Stimulated activated CD8-positive, alpha-beta memory T cell treated with anti-CD3 and anti-CD28 coated beads, Interleukin-12 subunit alpha, Interleukin-12 subunit beta, amount 100 ng/mL, for 24 hours (primary cell): ENCODE measurements around the gene POC1B.
A peak's percentile ranks its signal among the peaks of the same experiment; 100 is the strongest.

Experiments
- DNase-seq: peaks from one replicate; pipeline ENCODE4 v3.0.0-alpha.2; 2020; ENCODE audit errors: extremely low read depth

POC1B gene

DNA sequence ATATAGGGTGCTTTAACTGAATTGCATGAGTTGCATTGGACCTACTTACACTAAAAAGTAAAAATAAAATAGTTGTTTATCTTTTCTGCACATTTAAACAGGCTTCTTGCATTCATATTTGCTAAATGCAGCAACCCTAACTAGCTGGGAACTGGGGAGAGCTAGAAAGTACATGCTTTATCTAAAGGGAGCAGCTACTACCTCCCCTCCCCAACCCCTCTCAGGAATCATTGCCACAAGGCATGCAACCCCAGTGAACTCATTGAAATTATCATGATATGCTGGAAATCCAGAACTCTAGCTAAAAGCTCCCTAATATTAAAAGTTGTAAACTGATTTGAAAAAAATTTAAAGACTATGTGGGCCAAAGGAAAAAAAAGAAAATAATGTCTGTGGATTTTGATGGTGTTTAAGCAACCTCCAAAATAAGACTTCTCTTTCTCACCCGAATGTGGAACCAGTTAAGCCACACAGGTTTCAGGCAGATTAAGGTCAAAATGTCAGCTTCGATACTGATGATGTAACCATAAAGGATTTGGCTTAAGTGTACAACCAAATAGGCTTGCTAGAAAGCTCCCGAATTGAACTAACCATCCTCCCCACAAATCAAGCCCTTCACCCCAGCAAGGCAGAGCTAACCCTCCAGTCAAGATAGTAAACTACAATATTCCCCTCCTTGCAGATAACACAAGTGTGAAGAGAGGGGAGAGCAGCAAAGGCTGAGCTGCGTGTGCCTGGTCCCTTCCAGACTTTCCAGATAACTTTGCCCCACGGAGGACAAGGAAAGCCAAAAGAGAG lies 13.8 kb upstream of the POC1B start:
- no peak for DNase-seq

DNA sequence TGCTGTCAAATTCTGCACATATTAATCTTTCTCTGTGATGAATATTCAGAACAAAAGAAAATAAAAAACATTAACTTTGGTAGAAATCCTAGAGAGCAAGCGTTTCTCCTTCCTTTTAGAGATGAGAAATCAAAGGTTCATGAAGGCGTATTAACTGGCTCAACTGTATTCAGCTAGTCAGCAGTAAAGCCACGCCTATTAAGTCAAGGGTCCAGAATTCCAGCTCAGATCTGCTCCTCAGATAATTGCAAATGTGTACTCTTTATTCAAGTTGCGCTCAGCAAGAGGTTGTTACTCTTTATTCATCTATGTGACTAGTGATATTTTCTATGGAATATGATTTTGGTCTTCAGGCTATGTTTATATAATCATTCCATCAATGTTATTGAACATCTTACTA lies 13.1 kb upstream of the POC1B start:
- DNase-seq, result no peak

DNA sequence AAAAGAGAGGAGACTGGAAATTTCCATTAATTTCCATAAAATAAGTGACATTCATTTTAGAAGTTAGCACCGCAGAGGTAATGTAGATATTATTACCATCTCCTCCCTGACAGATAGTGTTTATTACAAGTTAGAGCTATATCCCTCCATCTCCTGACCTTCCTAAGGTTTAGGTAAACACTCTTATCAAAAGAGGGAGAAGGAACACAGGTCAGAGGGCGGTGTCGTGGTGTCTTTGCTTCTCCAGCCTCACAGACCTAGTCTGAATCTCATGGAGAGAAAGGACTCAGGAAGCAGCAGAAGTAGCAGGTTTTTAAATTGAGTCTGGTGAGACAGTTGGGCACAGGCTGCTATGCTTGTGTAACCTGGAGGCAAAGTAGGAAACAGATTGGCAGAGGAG lies 11.5 kb upstream of the POC1B start:
- DNase-seq, result no peak

DNA sequence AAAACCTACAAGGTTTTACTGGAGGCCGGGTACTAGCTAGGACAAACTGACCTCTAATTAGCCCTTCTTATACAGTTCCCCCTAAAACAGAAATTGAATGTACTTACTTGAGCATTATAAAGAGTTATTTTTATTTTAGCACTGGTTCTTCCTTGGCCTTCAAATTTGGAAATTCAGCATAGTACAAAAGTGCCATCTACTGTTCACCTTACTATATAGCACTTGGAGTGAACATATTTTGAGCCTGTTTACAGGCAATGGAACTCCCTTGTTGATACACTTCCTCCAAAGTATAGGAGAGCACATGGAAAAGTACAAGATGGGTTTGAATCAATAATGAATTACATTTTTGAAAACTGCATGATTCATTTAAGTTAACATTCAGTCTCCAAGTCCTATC lies 3.9 kb upstream of the POC1B start:
- DNase-seq, result no peak

DNA sequence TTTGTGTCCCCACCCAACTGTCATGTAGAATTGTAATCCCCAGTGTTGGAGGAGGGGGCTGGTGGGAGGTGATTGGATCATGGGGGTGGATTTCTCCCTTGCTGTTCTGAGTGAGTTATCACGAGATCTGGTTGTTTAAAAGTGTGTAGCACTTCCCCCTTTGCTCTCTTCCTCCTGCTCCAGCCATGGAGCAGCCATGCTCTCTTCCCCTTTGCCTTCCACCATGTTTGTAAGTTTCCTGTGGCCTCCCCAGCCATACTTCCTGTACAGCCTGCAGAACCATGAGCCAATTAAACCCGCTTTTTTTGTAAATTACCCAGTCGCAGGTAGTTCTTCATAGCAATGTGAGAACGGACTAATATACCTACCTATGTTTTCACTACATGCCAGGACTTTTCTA lies 2.6 kb upstream of the POC1B start:
- DNase-seq, result no peak

DNA sequence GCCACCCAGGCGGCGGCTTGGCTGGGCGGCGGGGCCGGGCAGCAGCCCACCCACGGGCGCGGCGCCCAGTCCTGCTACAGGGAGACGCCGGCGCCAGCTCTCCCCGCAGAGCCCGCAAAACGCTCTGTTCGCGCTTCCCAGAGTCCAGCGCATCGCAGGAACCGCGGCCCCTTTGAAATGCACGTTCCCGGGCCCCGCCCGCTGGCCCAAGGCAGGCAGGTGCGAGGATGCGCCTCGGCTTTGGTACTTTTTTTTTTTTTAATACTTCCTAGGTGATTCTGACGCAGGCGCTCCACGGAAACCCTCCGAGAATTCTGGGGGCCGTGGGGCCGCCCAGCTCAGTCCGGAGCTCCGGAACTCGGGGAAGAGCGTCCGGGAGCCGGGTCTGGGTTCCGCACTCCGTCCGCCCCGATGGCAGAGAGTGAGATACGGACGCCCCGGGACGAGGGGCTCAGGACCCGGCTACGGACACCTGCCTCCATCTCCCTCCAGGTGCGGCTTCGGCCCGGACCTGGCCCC lies 483 bp downstream of the POC1B start:
- peak; percentile 8 for DNase-seq

DNA sequence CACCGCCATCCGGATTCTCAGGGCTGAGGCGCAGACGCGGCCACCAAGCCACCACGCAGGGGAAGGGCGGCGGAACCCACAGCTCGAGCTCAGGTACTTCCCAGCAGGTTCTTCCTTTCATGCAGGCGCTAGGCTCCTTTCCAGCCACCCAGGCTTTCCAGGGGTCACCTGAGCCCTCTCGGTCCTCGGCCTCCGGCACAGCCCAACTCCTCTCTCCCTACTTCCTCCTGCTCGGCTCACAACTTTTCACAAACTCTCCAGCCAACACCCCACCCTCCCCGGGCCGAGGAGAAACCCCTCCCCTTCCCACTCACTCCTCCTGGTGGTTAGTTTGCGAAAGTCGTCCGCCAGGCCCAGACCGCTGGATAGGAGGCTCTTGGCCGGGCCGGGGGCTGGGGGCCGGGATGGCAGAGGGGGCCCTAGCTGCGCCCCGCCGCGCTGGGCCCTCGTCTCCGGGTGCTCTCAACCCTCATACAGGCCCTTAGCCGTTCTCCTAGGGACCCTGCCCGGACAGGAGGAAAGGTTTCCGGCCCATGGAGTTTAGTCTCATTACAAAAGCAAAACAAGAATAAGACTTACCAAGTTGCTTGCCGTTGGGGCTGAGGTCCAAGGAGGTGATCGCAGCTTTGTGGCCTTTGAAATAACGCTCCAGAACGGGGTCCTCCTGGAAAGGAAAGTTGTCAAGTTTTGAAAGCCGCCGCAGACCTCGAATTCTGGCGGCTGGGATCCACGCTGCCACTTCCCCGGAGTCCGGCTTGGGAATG lies 1.1 kb downstream of the POC1B start, which contains the start of gene GALNT4:
Gene GALNT4, minus strand, starts transcription at position 256 of the 764 bp plus-strand sequence. Its CDS starts 247 bp downstream, at position 9.
- peak; percentile 36 for DNase-seq

DNA sequence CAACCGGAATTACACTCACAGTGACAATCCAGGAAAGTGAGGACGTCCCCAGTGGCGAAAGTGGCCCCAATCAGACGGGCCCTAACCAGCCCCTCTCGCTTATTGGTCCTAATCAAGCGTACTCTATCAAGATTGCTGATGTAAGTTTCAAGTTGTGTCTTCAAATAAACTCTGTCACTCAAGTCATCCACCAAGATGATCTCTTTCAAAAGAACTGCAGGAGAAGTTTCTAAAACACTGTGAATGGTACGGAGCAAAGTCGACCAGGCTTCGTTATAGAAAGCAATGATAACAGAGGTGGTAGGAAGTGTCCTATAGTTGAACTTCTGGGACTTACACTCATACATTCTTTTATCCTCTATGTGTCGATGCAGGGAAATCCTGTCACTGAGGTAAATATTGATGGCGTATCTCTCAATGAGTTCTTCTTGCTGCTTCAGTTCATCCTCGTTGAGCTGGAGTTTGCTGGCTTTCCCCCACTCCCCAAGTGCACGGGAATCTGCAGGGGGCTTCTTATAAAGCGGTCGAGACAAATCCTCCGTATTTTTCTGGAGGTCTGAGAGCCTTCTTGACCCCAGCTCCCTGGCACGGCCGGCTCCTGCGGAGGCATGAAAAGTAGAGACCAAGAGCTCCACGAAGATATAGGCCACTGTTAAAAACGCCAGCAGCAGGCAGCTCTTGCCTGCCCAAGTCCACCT lies 1.9 kb downstream of the POC1B start:
- DNase-seq, result no peak

DNA sequence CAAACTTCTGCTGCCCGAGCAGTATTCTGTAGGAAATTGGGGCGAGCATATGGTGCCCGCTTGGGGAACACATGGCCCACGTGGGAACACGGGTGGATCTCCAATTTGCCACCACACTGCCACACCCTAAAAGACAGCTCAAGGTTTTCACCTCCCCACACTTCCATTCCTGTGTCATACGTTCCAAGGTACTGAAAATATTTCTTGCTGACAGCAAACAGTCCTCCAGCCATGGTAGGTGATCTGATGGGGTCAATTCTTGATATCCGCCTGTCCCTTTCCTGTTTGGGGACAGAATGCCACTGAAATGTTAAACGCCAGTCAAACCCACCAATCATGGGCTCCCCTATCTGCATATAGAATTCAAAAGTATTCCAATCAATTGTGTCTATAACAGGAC lies 2.5 kb downstream of the POC1B start:
- DNase-seq, result no peak

DNA sequence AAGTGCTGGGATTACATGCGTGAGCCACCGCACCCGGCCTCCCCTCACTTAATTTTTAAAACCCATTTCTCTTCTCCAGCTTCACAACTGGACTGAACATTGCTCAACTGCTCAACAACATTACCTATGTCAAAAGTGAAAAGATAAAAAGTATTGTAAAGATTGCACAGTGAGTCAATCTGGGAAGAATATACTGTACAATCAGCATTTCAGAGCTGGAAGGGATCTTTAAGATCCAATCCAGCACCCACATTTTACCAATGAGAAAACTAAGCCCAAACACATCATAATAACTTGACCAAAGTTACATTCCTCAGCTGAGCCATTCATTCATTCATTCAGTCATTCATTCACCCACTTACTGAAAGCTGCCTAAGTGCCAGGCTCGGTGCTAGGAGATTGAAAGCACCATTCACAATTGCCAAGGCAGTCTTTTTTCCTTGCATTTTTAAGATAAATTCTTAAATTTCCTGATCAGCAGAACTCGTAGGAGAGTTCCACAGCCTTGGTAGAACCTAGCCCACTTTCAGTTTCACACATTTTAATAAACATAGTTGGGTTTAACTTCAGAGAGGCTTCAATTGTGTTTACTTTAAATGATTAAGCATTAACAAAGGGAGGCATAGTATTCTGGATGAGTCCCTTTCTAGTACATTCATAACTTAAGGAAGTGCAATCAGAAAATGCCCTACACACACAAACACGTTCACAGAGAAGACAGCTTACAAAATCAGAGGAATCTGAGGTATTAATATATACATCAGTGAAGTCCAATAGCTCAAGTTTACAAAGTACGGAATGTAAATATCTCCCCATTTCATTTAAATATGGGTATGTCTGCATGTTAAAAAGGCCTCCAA lies 4.3 kb downstream of the POC1B start:
- DNase-seq, result no peak

DNA sequence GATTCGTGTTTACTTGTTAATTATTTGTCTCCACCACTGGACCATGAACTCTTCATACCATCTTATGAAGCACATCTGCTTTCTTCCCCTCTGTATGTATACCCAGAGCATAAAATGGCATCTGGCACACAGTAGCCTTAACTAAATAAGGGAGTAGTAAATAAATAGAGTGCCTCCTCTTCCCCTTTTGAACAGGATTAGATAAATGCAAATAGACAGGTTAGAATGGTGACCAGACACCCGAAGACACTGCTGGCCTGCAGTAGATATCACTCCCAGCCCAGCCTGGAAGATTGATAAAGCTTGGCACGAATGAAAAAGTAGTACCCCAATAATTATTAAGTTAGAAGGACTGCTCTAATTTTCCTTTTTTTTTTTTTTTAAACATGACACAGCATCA lies 8.1 kb downstream of the POC1B start:
- DNase-seq, result no peak

DNA sequence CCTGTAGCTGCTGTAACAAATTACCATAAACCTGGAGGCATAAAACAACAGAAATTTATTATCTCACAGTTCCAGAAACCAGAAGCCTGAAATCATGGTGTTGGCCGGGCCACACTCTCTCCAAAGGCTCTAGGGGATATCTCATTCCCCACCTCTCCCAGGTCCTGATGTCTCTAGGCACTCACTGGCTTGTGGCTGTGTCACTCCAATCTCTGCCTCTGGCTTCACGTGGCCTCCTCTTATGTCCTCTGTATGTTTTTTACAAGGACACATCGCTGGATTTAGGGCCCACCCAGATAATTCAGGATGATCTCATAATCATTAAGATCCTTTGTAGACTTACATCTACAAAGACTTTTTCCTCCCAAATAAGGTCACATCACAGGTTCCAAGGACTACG lies 9.2 kb downstream of the POC1B start:
- DNase-seq, result no peak

DNA sequence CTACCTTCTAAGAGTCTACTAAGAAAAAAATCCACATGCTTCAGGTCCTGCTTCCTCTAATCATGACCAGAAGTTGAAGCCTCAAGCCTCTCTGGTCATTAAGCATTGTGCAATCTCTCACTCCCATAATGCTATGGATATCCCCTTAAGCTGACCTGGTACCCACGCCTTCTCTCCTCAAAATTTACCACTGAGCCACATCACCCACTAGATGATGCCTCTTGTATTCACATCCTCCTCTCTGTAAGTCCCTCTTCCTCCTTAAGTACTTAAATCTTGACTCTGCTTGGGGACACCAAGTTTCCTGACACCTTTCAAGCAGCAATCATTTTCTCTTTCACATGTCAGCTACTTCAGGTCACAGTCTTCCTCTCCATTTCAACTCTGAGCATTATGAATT lies 11.1 kb downstream of the POC1B start:
- DNase-seq, result no peak

DNA sequence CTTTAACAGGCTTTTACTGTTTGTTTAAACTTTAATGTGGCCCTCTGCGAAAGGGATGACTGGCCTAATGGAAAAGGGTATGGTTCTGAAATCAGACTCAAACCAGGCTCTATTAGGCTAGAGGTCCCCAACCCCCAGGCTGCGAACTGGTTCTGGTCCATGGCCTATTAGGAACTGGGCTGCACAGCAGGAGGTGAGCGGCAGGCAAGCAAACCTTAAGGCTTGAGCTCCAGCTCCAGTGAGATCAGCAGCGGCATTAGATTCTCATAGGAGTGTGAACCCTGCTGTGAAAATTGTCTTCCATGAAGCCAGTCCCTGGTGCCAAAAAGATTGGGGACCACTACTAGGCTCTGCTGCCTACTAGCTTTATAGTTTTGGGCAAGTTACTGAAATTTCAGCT lies 12.3 kb downstream of the POC1B start:
- no peak for DNase-seq

DNA sequence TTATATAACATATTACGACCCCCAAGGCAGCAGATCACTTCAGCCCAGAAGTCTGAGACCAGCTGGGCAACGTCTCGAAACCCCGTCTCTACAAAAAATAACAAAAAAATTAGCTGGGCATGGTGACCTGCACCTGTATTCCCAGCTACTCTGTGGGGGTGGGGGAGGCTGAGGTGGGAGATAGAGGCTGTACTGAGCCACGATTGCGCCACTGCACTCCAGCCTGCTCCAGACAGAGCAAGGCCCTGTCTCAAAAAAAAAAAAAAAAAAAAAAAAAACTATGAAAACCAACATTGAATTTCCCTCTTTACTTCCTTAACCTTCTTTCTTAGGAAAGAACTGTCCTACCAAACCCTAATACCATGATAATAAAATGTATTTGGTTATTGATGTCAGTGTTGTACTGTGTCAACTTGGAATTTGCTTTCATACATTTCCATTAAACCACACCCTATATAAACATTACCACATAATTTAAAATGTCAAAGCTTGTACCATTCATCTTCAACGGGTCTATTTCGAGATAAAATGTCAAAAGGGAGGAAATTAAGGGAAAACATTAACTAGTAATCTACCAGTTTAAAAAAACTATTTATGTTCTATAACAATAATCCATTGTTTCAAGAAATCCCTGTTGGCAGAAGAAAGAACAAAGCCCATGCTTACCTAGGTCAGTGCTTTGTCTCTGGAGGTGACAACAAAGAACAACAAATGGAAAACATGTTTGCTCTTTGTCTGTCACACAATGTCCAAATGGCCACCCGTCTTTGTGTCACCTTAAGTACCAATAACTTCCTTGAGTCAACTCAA lies 18.6 kb downstream of the POC1B start:
- DNase-seq, result no peak

DNA sequence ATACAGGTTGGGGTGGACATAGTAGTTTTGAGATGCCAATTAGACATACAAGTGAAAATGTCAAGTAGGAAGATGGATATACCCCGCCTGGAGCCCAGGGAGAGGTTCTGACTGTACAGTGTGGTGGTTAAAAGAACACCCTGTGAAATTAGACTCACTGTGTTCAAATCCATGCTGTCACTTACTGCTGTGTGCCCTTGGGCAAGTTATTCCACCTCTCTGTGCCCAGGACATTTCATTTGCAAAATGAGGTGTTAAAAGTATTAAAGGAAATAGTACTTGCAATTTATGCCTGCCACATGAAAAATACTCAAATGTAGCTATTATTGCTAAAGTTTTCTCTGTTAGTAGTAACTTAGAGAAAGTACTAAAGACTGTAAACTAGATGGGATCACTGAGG lies 19.8 kb downstream of the POC1B start:
- DNase-seq, result no peak

DNA sequence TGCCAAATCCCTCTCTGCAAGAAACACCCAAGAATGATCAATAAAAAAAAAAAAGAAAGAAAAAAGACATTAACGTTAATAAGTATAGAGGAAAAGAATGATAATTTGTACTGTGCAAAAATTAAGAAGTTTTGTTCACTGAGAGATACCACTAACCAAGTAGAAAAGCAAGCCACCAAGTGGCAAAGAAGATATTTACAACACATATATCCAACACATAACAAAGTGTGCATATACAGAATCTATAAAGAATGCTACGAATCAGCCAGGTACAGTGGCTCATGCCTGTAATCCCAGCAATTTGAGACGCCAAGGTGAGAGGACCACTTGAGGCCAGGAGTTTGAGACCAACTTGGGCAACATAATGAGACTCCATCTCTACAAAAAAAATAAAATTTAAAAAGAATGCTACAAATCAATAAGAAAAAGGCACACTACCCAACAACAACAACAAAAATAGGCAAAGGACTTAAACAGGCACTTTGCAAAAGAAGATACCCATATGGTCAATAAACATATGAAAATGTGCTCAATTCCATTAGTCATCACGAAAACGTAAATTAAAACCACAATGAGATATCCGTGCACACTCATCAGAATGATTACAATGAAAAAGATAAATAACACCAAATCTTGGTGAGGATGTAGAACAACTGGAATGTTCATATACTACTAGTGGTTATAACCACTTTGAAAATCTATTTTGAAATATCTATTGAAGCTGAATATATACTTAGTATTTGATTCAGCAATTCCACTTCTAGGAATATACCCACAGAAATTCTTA lies 21.1 kb downstream of the POC1B start:
- no peak for DNase-seq

DNA sequence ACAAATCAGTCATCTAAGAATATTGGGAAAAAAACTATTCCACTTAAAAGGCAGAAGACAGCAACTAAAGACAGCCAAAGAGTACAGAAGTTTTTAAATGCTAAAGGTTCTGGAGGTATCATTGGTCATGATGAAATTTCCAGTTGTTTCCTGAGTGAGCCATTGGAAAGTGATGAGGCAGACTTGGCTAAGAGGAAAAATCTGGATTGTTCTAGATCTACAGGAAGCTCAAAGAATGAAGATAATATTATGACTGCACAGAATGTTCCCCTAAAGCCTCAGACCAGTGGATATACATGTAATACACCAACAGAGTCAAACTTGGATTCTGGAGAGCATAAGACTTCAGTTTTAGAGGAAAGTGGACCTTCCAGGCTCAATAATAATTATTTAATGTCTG lies 24.1 kb downstream of the POC1B start:
- DNase-seq, result no peak

DNA sequence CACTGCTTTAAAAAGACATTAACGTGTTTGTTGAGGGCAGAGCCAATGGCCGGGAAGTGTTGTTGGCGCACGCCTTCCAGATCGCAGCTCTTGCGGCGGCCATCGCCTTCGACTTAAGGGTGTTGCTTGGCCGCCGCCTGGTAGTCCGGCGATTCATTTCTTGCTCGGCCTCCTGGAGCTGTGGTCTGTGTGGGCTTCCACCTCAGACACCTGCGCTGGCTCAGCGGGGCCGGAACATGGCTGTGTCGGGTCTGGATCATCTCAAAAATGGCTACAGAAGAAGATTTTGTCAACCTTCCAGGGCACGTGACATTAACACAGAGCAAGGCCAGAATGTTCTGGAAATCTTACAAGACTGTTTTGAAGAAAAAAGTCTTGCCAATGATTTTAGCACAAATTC lies 26.0 kb downstream of the POC1B start:
- DNase-seq, result no peak

DNA sequence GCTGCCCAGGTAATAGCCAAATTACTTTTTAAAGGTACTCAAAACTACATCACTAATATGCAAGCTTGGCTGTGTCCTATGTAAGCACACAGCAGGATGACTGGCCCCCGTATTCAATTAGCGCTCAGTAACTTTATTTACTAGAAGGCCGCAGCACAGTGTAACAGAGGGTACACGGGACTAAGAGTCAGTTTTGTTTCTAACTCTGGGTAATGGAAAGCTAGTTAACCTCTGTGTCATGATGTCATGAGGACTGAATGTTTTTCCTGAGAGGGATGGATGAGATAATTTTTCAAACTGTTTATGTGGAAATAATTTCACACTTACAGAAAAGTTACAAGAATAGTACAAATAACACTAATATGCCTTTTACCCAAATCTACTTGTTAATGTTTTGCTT lies 28.4 kb downstream of the POC1B start:
- DNase-seq, result no peak
